Neuronal stem cell (in vitro differentiated cells): ENCODE results near the gene NFYA.

ENCODE experiments used
- DNase-seq: peaks from one replicate; pipeline ENCODE4 v3.0.0-alpha.2; 2013; ENCODE audit warnings: low spot score
- H2AFZ ChIP-seq: one replicate; pipeline ENCODE4 v1.6.1; 2013; ENCODE audit warnings: mild to moderate bottlenecking, low read length, inconsistent platforms
- H2AK5ac ChIP-seq: 2 replicates; pipeline ENCODE4 v1.6.1; 2013; ENCODE audit warnings: low read depth, mild to moderate bottlenecking, inconsistent platforms, low read length, moderate library complexity, mixed read lengths
- H2BK120ac ChIP-seq: 2 replicates; pipeline ENCODE4 v1.6.1; 2013; ENCODE audit warnings: low read depth, mild to moderate bottlenecking, inconsistent platforms, low read length, moderate library complexity, mixed read lengths
- H2BK12ac ChIP-seq: one replicate; pipeline ENCODE4 v1.6.1; 2013; ENCODE audit warnings: low read length, inconsistent platforms
- H2BK15ac ChIP-seq: 2 replicates; pipeline ENCODE4 v1.6.1; 2013; ENCODE audit warnings: mild to moderate bottlenecking, low read length, inconsistent platforms, mixed read lengths
- H2BK5ac ChIP-seq: one replicate; pipeline ENCODE4 v1.6.1; 2013; ENCODE audit warnings: inconsistent platforms, mild to moderate bottlenecking, low read length, moderate library complexity
- H3K14ac ChIP-seq: one replicate; pipeline ENCODE4 v1.6.1; 2013; ENCODE audit warnings: low read length, inconsistent platforms
- H3K18ac ChIP-seq: 2 replicates; pipeline ENCODE4 v1.6.1; 2013; ENCODE audit warnings: low read length, inconsistent platforms
- H3K23ac ChIP-seq: 2 replicates; pipeline ENCODE4 v1.6.1; 2013; ENCODE audit warnings: low read depth, mild to moderate bottlenecking, mixed read lengths, low read length, inconsistent platforms; ENCODE audit not compliant: poor library complexity
- H3K27ac ChIP-seq: replicated peaks from 3 replicates; pipeline ENCODE4 v1.5.1; 2013; ENCODE audit warnings: low read length, inconsistent platforms
- H3K27me3 ChIP-seq, 3 experiments: 2 replicates each; pipeline ENCODE4 v1.6.1; 2013; ENCODE audit warnings: low read length in 3 of 3, mild to moderate bottlenecking in 2 of 3, inconsistent platforms in 1 of 3, low read depth in 1 of 3, mixed read lengths in 1 of 3, moderate library complexity in 1 of 3; ENCODE audit not compliant: control insufficient read depth in 3 of 3, insufficient read depth in 3 of 3
- H3K36me3 ChIP-seq, 2 donors: replicated peaks in 1 of 2; 2 replicates each; pipeline ENCODE4 v1.6.1; 2013; ENCODE audit warnings: low read length in 2 of 2; ENCODE audit not compliant: control insufficient read depth in 2 of 2, insufficient read depth in 2 of 2
- H3K4ac ChIP-seq: 2 replicates; pipeline ENCODE4 v1.6.1; 2013; ENCODE audit warnings: inconsistent platforms, mild to moderate bottlenecking, low read length, moderate library complexity
- H3K4me1 ChIP-seq, 2 donors: 1 replicate in 1 of 2; 2 replicates in 1 of 2; pipeline ENCODE4 v1.6.1; 2013; ENCODE audit warnings: low read length in 2 of 2, low read depth in 1 of 2; ENCODE audit not compliant: control insufficient read depth in 2 of 2, insufficient read depth in 1 of 2
- H3K4me2 ChIP-seq: one replicate; pipeline ENCODE4 v1.6.1; 2013; ENCODE audit warnings: mild to moderate bottlenecking, low read length, inconsistent platforms; ENCODE audit not compliant: insufficient read depth, poor library complexity, severe bottlenecking
- H3K4me3 ChIP-seq, 2 donors: 2 replicates each; pipeline ENCODE4 v1.5.1; 2013; ENCODE audit warnings: low read length in 2 of 2, mild to moderate bottlenecking in 2 of 2, inconsistent platforms in 1 of 2, moderate library complexity in 1 of 2
- H3K79me1 ChIP-seq: one replicate; pipeline ENCODE4 v1.6.1; 2013; ENCODE audit warnings: low read depth, mild to moderate bottlenecking, inconsistent platforms, low read length, moderate library complexity
- H3K9ac ChIP-seq: one replicate; pipeline ENCODE4 v1.6.1; 2013; ENCODE audit warnings: mild to moderate bottlenecking, low read depth, low read length, inconsistent platforms; ENCODE audit not compliant: poor library complexity
- H3K9me3 ChIP-seq, 2 donors: replicated peaks in 1 of 2; 2 replicates each; pipeline versions ENCODE3 to v1.6.1; 2013; ENCODE audit warnings: low read length in 2 of 2, mild to moderate bottlenecking in 2 of 2, inconsistent platforms in 1 of 2, low read depth in 1 of 2, mixed read lengths in 1 of 2, moderate library complexity in 1 of 2; ENCODE audit not compliant: control insufficient read depth in 2 of 2, insufficient read depth in 1 of 2
- H4K8ac ChIP-seq: one replicate; pipeline ENCODE4 v1.6.1; 2013; ENCODE audit warnings: low read depth, mild to moderate bottlenecking, inconsistent platforms, low read length, moderate library complexity
- H4K91ac ChIP-seq: one replicate; pipeline ENCODE4 v1.6.1; 2013; ENCODE audit warnings: low read length, low read depth, mild to moderate bottlenecking, inconsistent platforms; ENCODE audit not compliant: poor library complexity
- WGBS, 2 donors: extraction: QIAGEN DNeasy Blood & Tissue Kit; methylation state at CpG; one replicate each; pipeline ENCODE4 v1.1.7; 2013; ENCODE audit warnings: missing lambda C conversion rate in 2 of 2, mixed read lengths in 1 of 2; ENCODE audit not compliant: insufficient read length in 2 of 2, insufficient replicate concordance in 1 of 2; ENCODE audit errors: extremely low coverage in 2 of 2; 5-methylcytosine and 5-hydroxymethylcytosine counted together

NFYA gene

GRCh38 chr6:41055149-41055548 lies 17.6 kb upstream of the NFYA start:
- Histone ChIP-seq H4K91ac (no peak overlapping the region), H3K23ac (no peak overlapping the region), H2BK12ac (no peak overlapping the region), H3K9ac (no peak overlapping the region), H3K79me1 (no peaks in the 10 kb centered on the region), H4K8ac (no peak overlapping the region), H3K14ac (no peak overlapping the region), H2BK15ac (no peak overlapping the region), H3K9me3 (no peaks in the 10 kb centered on the region), H2BK5ac (no peak overlapping the region), H3K18ac (no peak overlapping the region), H3K4me2 (no peak overlapping the region), H3K27ac (no peak overlapping the region), H2BK120ac (no peak overlapping the region), H3K4ac (no peak overlapping the region), H2AK5ac (no peak overlapping the region), H3K4me1 (peaks cover 3 to 7% of the 10 kb centered on the region in 2 donors), H3K36me3 (no peaks in the 10 kb centered on the region), H3K4me3 (no peak overlapping the region), H3K27me3 (no peaks in the 10 kb centered on the region), H2AFZ (no peak overlapping the region)
- WGBS, 2 donors: no CpG with 5 or more reads among the region's 3 CpGs
- no peak for DNase-seq

- no peak overlapping the region for H4K91ac ChIP-seq
- no peaks in the 10 kb centered on the region for H3K9me3 ChIP-seq
- peak overlapping the region in 1 of 2 donors; percentile 47 for H3K4me3 ChIP-seq
- no peak overlapping the region for H3K4ac ChIP-seq
- no peak overlapping the region for H3K23ac ChIP-seq
- H2BK5ac ChIP-seq: no peak overlapping the region
- no peak overlapping the region for H3K14ac ChIP-seq
- H3K9ac ChIP-seq: no peak overlapping the region
- H3K36me3 ChIP-seq: peaks cover 0 to 12% of the 10 kb centered on the region in 2 donors
- H2BK12ac ChIP-seq: no peak overlapping the region
- no peaks in the 10 kb centered on the region for H3K27me3 ChIP-seq
- DNase-seq: no peak
- no peak overlapping the region for H4K8ac ChIP-seq
- no peak overlapping the region for H3K18ac ChIP-seq
- H2AK5ac ChIP-seq: no peak overlapping the region
- WGBS, 2 donors: no CpG with 5 or more reads among the region's 6 CpGs
- no peak overlapping the region for H3K27ac ChIP-seq
- no peak overlapping the region for H3K4me2 ChIP-seq
- H2AFZ ChIP-seq: no peak overlapping the region
- H3K79me1 ChIP-seq: no peaks in the 10 kb centered on the region
- peaks cover 3 to 4% of the 10 kb centered on the region in 2 donors for H3K4me1 ChIP-seq
- H2BK15ac ChIP-seq: no peak overlapping the region
- no peak overlapping the region for H2BK120ac ChIP-seq
Observed at GRCh38 chr6:41056768-41057490, 15.8 kb upstream of the NFYA start.

DNA sequence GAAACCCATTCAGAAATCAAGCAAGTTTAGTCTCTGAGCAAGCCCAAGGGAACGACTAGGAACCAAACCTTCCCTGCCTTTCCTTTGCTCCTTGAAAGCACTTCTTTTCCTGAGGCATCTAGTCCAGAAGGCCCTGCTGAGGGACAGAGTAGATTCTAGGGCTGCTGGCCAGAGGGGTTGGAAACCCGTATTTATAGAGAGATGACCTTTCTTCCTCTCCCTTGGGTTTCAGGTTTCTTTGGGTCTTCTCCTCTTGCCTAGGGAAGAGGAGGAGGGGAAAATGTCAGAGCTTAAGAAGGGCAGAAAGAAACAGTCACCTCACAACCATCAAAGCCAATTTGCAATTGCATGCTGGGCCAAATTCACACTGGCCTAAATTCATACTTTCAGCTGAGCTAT lies 14.0 kb upstream of the NFYA start:
- Histone ChIP-seq H2AFZ (no peak overlapping the region), H3K27ac (no peak overlapping the region), H3K9me3 (no peaks in the 10 kb centered on the region), H3K4ac (no peak overlapping the region), H3K36me3 (peaks cover 0 to 24% of the 10 kb centered on the region in 2 donors), H3K4me1 (peaks cover 0 to 2% of the 10 kb centered on the region in 2 donors), H3K14ac (no peak overlapping the region), H2BK120ac (no peak overlapping the region), H3K18ac (no peak overlapping the region), H3K4me2 (no peak overlapping the region), H2BK12ac (no peak overlapping the region), H3K79me1 (no peaks in the 10 kb centered on the region), H3K23ac (no peak overlapping the region), H3K4me3 (no peak overlapping the region), H2BK5ac (no peak overlapping the region), H4K91ac (no peak overlapping the region), H3K9ac (no peak overlapping the region), H4K8ac (no peak overlapping the region), H3K27me3 (no peaks in the 10 kb centered on the region), H2BK15ac (no peak overlapping the region), H2AK5ac (no peak overlapping the region)
- no CpG with 5 or more reads among the region's 2 CpGs for WGBS, 2 donors
- DNase-seq: no peak

DNA sequence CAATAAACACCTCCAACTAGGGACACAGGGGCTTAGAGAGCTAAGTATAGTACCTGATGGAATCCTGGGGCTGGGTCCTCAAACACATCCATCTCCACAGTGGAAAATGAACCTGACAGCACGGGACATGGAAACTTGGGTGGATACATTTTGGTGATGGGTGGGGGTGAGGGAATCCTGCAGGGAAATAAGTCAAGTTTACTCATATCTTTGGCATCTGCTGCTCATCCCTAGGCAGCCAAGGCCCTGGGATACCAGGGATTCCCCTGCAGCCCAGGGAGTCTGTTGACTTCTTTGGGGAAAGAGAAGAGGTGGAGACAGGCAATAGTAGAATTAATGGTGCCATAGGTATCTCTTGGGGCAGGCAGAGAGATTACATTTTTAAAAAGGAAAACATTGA lies 13.2 kb upstream of the NFYA start:
- no CpG with 5 or more reads among the region's 1 CpG for WGBS, 2 donors
- Histone ChIP-seq H4K91ac (no peak overlapping the region), H3K27ac (no peak overlapping the region)

More for the DNA sequence above, 13.2 kb upstream of the NFYA start:
- Histone ChIP-seq H3K4me2 (no peak overlapping the region), H3K4ac (no peak overlapping the region), H4K8ac (no peak overlapping the region), H3K14ac (no peak overlapping the region), H3K4me3 (no peak overlapping the region), H2BK5ac (no peak overlapping the region), H3K4me1 (peaks cover 0 to 2% of the 10 kb centered on the region in 2 donors), H2AFZ (no peak overlapping the region), H3K23ac (no peak overlapping the region), H2BK120ac (no peak overlapping the region), H2AK5ac (no peak overlapping the region), H3K27me3 (no peaks in the 10 kb centered on the region), H3K9me3 (no peaks in the 10 kb centered on the region), H3K9ac (no peak overlapping the region), H2BK15ac (no peak overlapping the region), H3K36me3 (peaks cover 3 to 32% of the 10 kb centered on the region in 2 donors), H2BK12ac (no peak overlapping the region), H3K79me1 (no peaks in the 10 kb centered on the region), H3K18ac (no peak overlapping the region)
- DNase-seq: no peak
